Measurements from ENCODE around the gene CBFA2T3.

The CBFA2T3 gene

DNA sequence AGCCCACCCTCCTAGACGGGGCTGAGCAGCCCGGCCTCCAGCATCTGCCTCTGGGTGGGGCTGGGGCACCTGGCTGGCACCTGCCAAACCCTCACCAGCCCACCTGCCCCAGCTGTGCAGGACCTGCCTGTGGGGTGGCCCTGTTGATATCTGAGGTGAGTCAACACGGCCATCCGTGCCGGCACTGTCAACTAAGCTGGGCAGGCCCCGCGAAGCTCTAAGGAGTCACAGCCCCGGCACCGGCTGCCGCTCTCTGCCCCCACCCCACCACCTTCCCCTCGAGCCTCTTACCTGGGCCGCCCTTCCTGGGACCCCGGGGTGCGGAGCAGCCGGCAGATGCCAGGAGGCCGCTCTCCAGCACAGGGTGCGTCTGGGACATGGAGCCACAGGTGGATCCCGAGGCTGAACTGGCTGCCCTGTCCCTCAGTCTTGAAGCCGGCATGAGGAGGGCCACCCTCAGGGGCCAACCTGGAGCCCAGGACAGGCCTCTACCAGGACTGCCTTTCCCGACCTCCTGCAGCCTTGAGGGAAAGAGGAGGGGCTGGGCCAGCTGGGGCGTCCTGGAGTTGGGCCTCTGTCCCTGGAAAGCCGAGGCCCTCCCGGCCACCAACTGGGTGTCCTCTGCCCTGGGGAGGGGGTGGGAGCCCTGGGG, 515 bp downstream of the CBFA2T3 start:
- no peak for DNase-seq (ENCODE audit: low spot score)

- DNase-seq (ENCODE audit: low spot score) = no peak
Observed at GRCh38 chr16:88975511-88976061, 1.4 kb downstream of the CBFA2T3 start.

DNA sequence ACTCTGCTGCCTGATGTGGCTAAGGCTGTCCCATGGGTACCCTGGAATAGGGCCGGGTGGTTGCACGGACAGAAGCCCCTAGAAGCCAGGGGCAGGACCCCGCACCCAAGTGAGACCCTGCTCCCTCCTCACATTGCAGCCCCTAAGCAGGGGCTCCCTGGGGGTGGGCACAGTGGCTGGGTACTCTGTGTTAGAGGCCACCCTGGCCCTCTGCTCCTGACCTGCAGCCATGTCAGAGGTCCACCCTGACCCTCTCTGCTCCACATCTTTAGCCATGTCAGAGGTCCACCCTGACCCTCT, 2.1 kb downstream of the CBFA2T3 start:
- DNase-seq (ENCODE audit: low spot score) = no peak

GRCh38 chr16:88974080-88974915, 2.7 kb downstream of the CBFA2T3 start:
- DNase-seq (ENCODE audit: low spot score) = no peak

- DNase-seq (ENCODE audit: low spot score) = no peak
Observed at GRCh38 chr16:88973415-88974050, 3.5 kb downstream of the CBFA2T3 start.

DNA sequence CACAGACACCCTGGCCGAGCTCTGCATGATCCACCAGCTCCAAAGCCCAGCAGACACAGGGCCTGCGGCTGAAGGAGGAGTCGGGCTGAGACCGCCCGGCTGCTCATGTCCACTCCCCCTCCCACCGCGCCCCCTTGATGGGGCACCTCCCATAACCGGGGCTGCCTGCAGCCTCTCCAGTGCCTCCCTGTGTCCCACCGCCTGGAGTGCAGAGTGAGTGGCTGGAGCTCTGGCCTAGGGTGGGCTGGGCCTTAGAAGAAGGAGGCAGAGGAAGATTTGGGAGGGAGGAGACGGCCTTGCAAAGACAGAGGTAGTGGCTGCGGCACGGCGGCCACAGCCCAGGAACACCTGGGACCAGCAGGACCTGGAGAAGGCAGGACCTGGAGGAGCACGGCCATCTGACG, 4.0 kb downstream of the CBFA2T3 start:
- no peak for DNase-seq (ENCODE audit: low spot score)

DNA sequence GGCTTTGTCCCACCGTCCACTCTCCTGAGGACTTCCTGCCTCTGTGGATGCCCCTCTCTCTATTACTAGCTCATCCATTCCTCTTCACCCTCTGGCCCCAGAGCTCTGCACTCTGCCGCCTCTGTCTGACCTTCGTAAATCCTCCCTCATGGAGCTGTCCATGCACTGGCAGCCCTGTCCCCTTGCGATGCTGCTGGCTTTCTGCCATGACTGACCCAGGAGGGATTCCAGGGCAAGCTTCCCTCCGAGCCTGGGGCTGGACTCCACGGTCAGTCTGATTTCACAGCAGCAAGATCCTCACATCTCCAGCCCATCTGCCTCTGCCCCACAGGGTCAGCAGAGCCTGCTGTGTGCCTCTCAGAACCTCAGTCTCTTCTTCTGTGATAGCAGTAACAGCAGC, 4.7 kb downstream of the CBFA2T3 start:
- no peak for DNase-seq (ENCODE audit: low spot score)

DNA sequence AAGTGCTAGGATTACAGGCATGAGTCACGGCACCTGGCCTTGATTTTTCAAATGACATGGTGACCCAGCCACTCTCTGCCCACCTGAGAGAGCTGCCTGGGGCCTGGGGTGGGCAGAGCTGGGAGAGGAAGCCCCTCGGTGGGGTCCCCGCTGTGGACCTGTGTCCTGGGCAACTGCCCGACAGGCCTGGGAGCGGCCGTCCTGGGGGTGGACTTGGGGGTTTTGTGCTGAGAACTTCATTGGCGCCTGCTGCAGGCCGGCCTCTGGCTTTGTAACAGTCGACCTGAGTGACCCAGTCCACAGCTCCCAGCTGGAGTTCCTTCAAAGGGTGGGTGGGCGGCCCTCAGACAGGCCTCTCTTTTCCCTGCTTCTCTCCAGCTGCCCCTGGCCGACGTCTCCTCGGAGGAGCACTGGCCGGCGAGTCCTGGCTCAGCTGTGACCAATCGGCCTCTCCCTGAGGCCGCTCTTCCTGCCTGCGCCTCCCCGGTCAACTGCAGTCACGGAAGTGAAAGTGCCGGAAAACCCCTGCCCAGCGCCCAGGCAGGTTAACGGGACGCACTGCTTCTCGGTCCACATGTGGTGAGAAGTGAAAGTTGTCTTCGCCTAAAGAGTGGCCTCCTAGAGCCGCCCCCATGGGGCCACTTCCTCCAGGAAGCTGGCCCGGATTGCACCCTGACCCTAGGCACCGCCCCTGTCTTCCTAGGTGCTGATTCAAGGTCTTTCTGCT, 5.5 kb downstream of the CBFA2T3 start:
- DNase-seq (ENCODE audit: low spot score) = no peak

- no peak for DNase-seq (ENCODE audit: low spot score)
Observed at GRCh38 chr16:88970539-88971065, 6.4 kb downstream of the CBFA2T3 start.

DNA sequence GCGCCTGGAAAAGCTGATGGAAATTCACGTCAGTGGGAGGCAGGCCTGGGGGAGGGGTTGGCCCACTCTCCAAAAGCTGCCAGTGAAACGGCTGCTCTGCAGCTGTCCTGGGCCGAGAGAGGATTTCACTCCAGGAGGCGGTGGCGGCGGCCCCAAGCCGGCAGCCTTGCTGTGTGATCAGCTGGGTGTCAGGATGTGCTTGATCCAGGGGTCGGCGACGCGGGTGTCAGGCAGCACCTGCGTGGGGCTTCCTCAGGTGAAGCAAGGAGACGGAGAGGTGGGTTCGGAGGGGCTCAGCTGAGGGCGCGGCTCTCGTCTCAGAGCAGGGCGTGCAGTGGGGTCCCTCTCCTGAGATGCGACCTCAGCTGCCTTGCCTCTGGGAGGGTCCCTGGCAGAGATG, 7.0 kb downstream of the CBFA2T3 start:
- DNase-seq (ENCODE audit: low spot score) = no peak

- DNase-seq (ENCODE audit: low spot score) = no peak
Observed at GRCh38 chr16:88969361-88969831, 7.6 kb downstream of the CBFA2T3 start.

DNA sequence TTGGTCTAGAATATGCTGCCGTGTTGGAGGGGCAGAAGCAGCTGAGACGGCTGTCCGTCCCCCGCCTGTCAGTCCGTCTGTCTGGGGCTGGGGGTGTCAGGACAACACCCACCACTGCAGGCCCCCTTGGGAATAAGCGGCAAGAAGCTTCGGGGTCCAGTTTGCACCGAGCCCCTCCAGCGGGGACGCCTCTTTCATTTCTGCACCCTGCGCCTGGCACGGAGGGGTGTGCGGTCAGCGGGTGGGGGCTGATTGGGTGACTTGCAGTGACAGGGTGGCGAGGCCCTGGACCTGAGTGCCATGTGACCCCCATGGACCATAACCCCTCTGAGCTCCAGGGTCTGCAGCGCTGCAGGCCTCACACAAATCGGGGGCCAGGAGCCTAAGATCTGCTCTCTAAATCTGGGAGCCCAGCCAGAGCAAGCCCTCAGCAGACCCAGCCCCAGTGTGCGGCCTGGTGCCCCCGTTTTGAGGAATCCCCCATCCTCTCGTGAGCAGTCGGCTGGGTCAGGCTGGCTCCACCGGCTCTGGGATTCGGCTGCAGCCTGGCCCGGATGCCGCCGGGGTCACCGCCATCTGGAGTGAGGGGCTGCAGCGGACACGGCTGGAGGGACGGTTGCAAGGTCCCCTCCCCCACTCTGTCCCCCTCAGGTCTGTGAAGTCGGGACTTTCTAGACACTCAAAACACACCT, 8.3 kb downstream of the CBFA2T3 start:
- DNase-seq (ENCODE audit: low spot score) = no peak

DNA sequence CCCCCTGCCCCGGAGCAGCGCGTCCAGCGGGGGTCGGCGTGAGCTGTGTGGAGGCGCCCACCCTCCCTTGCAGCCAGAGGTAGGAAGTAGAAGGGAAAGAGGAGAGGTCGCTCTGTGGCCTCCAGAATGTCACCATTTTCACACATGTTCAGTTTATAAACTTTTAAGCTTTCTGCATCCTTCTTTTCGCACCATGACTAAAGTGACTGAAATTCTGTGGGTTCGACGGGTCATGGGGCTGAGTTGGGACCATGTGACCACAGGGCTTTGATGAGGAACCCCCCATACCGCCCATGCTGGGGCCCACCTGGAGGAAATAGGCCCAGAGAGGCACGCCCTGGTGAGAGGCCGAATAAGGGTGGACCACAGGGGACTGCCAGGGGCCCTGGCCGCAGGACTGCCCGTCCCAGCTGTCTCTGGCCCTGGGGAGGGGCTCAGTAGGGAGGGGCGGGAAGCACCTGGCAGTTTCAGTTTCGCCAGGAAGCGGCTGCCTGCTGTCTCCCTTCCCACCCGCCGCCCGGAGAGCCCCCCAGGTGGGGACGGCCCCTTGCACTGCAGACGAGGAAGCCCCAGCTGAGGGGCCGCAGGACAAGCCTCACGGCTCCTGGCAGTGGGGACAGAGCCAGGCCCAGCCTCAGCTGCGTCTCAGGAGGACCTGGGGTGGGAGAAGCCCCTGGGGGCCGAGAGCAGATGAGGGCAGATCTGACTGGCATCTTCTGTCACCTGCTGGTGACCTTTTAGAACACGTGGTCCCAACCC, 9.0 kb downstream of the CBFA2T3 start:
- no peak for DNase-seq (ENCODE audit: low spot score)

GRCh38 chr16:88966986-88967829, 9.8 kb downstream of the CBFA2T3 start:
- DNase-seq (ENCODE audit: low spot score) = no peak

- DNase-seq (ENCODE audit: low spot score) = no peak
Observed at GRCh38 chr16:88965826-88966480, 11.1 kb downstream of the CBFA2T3 start.

- no peak for DNase-seq (ENCODE audit: low spot score)
Observed at GRCh38 chr16:88965411-88965810, 11.6 kb downstream of the CBFA2T3 start.

- DNase-seq (ENCODE audit: low spot score) = no peak
Observed at GRCh38 chr16:88964636-88965035, 12.4 kb downstream of the CBFA2T3 start.

DNA sequence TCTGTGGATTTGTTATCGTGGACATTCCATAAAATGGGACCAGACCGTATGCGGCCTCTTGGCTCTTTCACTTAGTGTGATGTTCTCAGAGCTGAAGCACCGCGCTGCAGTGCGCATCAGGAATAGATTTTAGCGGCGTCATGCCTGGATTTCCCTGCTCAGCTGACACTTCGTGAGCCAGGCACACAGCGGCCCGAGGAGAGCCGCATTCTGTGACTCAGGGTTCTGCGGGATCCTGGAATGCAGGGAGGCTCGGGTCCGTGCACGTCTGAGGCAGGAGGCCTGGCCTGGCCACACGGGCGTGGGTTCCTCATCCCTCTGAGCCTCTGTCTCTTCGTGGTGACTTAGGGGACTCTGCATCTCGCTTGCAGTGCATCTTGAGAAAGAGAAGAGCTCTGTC, 13.4 kb downstream of the CBFA2T3 start:
- no peak for DNase-seq (ENCODE audit: low spot score)

Data from putamen (tissue), 1 donor.